K562 (cell line): ENCODE data around the gene LAMB4.
A peak's percentile ranks its signal among the peaks of the same experiment; 100 is the strongest.

ENCODE experiments used
- CEBPB ChIP-seq: fragments of 450-650 bp; IDR thresholded peaks from 2 replicates; pipeline ENCODE4 v1.6.1; 2016; ENCODE audit warnings: missing genetic modification characterization, missing compliant biosample characterization
- CTCF ChIP-seq, 3 experiments: IDR thresholded peaks in 2 of 3; conservative IDR thresholded peaks in 1 of 3; 2 replicates each; pipeline ENCODE4 v1.5.1; 2011 to 2012; ENCODE audit warnings: low read length in 3 of 3, mild to moderate bottlenecking in 3 of 3, control low read depth in 2 of 3, improper control_type of control experiment in 1 of 3, inconsistent platforms in 1 of 3, low read depth in 1 of 3, mixed read lengths in 1 of 3, moderate library complexity in 1 of 3; ENCODE audit not compliant: insufficient read depth in 2 of 3
- MAFK ChIP-seq: IDR thresholded peaks from 2 replicates; pipeline ENCODE4 v1.6.1; 2011; ENCODE audit warnings: low read length, improper control_type of control experiment
- NCOA4 ChIP-seq: fragments of 450-650 bp; IDR thresholded peaks from 2 replicates; pipeline ENCODE4 v1.6.1; 2018; ENCODE audit warnings: mild to moderate bottlenecking; ENCODE audit not compliant: partially characterized antibody
- POLR2A ChIP-seq: fragments of 450-650 bp; conservative IDR thresholded peaks from 2 replicates; pipeline ENCODE4 v1.6.1; 2016
- SMC3 ChIP-seq: conservative IDR thresholded peaks from 2 replicates; pipeline ENCODE4 v1.6.1; 2011; ENCODE audit warnings: low read depth, low read length, improper control_type of control experiment; ENCODE audit not compliant: insufficient read depth
- ZBTB11 ChIP-seq, 3 experiments: fragments of 200-800 bp in 1 of 3; fragments of 250-450 bp in 1 of 3; fragments of 450-650 bp in 1 of 3; sonication (Bioruptor Pico) in 1 of 3; sonication (Bioruptor generic) in 1 of 3; formaldehyde crosslinking in 1 of 3; IDR thresholded peaks; 2 replicates each; pipeline versions ENCODE4 v1.6.1 to v1.8.0; 2016 to 2022; ENCODE audit warnings: mild to moderate bottlenecking in 2 of 3, missing genetic modification characterization in 2 of 3, missing compliant biosample characterization in 1 of 3, moderate library complexity in 1 of 3
- ZNF324 ChIP-seq: fragments of 250-450 bp; sonication (Bioruptor Pico); IDR thresholded peaks from 2 replicates; pipeline ENCODE4 v1.4.0; 2020; ENCODE audit warnings: mild to moderate bottlenecking
- ZNF586 ChIP-seq: fragments of 450-650 bp; formaldehyde crosslinking; conservative IDR thresholded peaks from 2 replicates; pipeline ENCODE4 v1.4.0; 2020; ENCODE audit warnings: mild to moderate bottlenecking, moderate library complexity
- ZNF76 ChIP-seq: fragments of 250-450 bp; sonication (Bioruptor Pico); IDR thresholded peaks from 2 replicates; pipeline ENCODE4 v1.4.0; 2020; ENCODE audit warnings: mild to moderate bottlenecking, moderate library complexity, borderline replicate concordance

GRCh38 chr7:108097703-108098102, 32.5 kb downstream of the LAMB4 start:
- no peak for TF ChIP-seq NCOA4
- TF ChIP-seq ZBTB11 (CRISPR knock-in tag; IDR thresholded peaks at IDR 0.05): no peak
- TF ChIP-seq POLR2A: no peak
- no peak for TF ChIP-seq ZNF76 (CRISPR knock-in tag)
- peak; percentile 28; the same call in 1 of the 2 replicates for TF ChIP-seq SMC3
- TF ChIP-seq MAFK: no peak
- TF ChIP-seq ZNF586: no peak
- TF ChIP-seq CTCF (IDR thresholded peaks at IDR 0.05 in 2 of 3, conservative IDR thresholded peaks at IDR 0.05 in 1 of 3; ENCODE audit: insufficient read depth in 2 of 3, low read depth in 1 of 3, low read length in 3 of 3): peak; percentile 66 to 78 (median 73)
- no peak for TF ChIP-seq ZNF324
- no peak for TF ChIP-seq CEBPB (tag)
